Measurements from ENCODE around the gene ITPR2.
"Not testable (repeated sequence)": the region's sequence is repeated elsewhere in the genome, so short reads cannot be mapped to it uniquely, and the experiment has no call there.

The ITPR2 gene

DNA sequence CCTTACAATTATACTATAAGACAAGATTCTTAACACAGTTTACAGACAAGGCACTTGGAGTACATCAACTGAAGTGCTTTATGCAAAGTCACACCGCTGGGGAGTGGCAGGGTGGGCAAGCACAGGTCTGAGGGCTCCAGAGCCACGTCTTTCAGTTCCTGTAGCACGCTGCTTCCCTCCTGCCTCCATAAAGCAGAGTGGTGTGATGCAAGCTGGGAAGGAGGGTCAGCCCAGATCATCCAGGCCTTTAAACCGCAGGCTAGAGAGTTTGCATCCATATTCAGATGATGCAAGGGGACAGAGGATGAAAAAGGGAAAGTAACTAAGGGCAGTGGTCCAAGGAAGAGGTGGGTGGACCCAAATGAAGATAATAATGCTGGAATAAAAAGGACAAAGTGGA, 132.6 kb downstream of the ITPR2 start:
- DNase-seq (ENCODE audit: low read depth): no peak

DNA sequence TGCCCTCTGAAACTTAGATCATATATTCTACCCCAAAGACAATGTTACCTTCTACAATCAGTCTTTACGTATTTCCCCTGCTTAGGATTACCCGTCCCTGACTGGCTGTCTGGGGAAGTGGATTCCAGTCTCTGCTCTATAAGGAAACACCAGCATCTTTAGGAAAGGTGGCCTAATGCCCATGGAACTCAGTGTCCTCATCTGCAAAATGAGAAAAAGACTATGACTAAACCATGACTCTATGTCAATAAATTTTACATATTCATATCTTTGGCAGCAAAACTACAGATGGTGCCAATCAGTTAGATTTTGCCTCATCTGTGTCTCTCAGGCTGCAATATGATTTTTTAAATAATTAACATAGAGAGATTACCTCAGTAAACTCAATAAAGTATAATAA, 133.8 kb downstream of the ITPR2 start:
- peak; percentile 74 for DNase-seq (ENCODE audit: low read depth)

DNA sequence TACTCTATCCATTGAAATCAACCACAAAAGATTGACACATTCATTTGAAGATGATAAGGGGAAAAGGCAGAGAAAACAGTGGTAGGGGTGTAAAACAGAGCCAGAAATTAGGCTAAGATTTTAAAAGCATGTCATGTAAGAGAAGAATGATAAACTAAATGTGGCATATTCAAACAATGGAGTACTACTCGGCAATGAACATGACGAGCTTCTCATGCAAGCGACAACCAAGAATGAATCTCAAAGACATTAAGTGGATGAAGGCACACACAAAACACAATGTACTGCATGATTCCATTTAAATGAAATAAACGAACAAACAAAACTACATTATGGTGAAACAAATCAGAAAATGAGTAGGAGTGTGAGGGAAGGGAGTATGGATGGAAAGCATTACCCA, 134.8 kb downstream of the ITPR2 start:
- no peak for DNase-seq (ENCODE audit: low read depth)

DNA sequence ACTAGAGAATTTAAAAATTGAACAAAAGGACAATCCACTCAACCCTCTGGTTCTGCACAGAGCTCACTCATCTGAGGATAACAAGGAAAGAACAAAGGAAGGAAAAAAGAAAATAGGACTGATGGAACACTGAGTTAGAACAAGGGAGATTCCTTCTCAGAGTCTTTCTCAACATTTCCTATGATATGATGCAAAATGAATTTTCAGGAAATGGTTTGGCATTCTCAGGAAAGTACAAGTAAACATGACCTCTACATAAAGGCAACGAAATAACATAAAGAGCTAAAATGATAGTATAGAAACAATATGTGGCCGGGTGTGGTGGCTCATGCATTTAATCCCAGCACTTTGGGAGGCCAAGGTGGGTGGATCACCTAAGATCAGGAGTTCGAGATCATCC, 135.8 kb downstream of the ITPR2 start:
- DNase-seq (ENCODE audit: low read depth): no peak

DNA sequence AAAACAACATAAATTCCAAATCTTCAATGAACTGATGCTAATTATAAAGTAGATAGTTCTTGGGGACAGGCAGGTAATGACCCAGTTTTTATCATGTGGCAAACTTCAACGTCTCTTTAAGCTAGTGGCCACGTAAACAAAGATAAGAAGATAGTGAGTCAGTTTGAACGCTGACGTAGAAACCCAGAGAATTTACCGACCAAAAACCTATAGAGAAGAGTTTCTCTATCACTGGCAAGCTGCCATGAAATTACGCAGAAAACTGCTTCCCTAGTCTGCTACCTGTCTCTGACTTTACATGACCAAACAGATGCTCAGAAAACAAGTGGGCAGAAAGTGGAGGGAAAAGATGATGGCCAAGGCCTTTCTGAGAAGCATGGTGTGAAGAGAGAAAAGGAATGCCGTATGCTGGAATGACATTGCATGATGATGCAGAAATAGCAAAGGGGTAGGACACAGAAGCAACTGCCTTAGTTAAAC, 136.3 kb downstream of the ITPR2 start:
- DNase-seq (ENCODE audit: low read depth): no peak

DNA sequence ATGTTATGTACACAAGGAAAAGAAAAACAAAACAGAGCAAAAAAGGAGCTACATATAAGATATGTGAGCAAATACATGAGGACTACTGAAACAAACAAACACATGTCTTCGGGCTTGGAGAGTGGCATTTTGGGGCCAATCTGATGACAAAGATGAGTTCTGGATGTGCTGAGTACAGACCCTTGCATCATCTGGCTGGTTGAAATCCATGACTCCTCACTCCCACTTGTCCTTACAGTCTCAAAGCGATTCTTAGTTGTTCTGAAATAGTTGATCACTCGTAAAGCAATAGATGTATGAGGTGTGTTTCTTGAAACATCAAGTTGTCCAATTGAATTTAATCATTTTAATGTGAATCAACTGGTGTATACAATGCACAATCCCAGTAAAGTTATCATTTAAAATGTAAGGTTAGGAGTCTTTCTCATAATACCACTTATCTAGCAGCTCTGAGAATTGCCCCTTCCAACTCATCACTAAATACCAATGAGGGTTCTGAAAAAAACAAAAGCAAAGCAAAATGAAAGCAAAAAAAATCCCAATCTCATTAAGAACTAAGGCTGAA, 136.9 kb downstream of the ITPR2 start:
- no peak for DNase-seq (ENCODE audit: low read depth)

DNA sequence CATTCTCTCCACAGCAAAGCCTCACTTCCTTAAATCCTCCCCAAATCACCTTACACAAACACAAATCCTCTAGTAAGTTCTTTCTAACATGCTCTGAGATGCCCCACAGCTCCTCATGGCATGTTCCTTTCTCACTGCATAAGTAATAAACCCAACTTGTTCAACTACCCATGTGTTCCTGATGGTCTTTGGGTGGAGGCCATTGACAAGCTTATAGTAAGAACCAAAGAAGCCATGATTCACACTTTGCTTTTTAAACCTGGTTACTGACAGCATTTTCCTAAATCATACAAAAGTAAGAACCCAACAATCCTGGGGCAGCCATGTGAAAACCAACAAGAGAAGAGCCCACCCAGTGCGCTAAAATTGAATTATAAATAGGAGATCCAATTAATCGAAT, 138.6 kb downstream of the ITPR2 start:
- DNase-seq (ENCODE audit: low read depth): no peak

DNA sequence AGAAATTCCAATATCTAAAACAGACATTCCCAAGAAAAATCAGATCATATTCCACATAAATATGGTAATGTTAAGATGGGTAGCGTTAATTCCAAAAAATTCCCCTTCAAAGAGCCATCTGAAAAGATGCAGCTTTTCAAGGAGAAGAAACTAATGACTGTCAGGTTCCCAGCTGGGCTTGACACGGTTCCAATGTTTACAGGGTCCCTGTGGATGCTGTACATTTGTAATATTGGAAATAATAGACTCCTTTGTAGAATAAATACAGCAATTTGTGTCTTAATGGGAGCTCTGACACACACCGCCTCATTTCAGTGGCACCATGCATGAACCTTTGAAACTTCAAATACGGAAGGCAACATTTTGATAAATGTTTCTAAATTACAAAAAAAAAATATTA, 140.6 kb downstream of the ITPR2 start:
- DNase-seq (ENCODE audit: low read depth): no peak

DNA sequence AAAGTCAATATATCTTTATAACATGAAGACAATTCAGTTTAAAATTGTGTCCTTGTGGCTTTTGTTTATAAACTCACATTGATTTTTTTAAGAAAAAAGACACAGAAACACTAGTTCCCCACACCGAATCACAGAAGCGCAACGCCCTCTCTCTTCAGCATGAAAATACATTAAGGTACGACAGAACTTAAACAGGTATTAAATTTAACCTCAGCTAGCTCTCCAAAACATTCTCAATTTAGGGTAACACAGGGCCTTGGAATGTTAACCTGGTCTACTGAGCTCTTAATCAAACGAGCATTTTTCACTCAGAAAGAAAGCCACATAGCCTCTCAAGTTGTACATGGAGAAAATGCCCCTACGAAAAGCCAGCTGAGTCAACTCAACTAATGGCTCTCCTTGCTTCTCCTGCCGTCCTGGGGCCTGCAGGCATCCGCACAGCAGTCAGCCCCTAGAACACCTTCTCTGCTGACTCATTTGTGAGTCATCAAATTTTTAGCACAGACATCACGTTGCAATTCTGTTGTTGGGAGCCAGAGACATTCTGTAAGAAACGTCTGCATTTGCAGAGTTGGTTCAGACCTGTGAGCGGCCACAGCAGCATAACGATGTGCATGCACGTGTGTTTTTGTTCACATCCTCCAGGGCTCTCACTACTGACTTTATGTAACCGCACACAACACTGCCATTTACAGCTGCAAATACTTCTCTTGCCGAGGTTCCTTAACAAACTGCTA, 141.6 kb downstream of the ITPR2 start:
- DNase-seq (ENCODE audit: low read depth): peak; percentile 90

DNA sequence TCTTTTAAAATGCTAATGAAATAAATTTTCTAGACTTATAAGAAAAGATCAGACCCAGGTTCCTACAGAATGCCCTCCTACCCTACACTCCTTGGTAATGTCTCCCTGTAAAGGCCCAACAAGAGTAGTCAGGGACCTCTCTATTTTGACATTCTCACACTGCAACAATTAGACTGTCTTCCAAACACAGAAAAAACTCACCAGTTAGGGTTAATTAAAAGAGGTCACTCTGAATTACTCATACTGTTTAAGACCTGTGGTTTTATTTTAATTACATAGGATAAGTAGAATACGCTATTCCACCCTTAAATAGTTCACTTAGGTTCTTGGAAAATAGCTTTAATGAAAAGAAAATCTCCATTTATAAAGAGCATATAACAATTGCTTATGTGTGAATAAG, 142.4 kb downstream of the ITPR2 start:
- no peak for DNase-seq (ENCODE audit: low read depth)

DNA sequence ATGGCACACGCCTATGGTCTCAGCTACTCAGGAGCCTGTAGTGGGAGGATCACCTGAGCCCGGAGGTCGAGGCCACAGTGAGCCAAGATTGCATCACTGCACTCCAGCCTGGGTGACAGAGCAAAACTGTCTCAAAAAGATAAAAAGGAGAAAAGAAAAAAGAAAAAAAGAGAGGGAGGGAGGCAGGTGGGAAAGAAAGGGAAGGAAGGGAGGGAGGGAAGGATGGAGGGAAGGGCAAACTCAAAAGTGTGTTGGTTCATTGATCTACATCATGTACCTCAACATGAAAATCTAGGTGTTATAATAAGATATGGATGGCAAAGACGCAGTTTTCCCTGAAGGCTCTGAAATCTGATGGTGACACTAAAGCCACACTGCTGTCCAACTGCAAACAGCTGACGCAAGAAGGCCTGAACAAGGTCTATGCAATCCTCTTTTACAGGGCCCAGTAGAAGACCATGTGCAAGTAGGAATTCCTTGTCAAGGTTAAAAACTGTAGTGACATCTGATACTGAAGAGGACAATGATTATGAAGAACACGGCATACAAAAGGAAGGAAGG, 143.6 kb downstream of the ITPR2 start:
- no peak for DNase-seq (ENCODE audit: low read depth)

DNA sequence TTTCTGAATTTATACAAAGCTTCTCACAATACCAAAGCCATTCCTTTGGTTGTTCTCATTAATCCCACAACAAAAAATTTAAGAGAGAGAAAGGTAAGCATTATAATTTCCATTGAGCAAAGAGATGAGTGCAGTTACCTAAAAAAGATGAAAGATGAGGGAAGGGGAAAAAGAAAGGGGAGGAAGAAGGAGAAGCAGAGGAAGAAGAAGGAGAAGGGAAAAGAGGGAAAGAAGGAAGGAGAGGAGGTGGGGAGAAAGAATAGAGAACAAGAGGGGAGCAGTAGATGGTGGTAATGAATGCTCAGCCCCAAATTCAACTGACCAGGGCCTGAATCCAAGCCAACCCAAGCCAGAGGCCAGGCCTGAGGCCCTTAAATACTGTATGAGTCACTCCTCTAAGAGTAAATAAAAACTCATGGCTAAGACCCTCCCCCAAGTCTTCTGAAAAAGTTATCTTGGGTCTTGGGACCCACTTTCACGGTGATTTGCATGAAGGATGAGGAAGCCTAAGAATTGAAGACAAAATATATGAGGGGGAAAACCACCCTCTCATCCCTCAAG, 144.6 kb downstream of the ITPR2 start:
- no peak for DNase-seq (ENCODE audit: low read depth)

DNA sequence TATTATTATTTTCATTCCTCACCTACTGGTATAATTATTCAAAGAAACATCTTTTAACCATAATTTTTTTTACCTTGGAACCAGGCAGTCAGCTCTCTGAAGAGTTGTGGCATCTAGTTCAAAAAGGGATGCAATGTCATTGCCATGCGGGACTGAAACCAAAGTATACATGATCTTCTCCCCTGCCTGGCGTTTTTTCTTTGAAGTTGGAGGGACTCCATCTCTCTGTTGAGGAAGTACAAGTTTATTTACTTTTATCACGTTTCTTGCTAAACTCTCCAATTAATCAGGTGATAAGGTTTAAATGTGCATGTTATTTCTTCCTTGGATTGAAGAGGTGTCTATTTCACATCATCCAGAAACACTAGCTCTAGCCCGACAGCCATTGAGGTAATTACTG, 146.6 kb downstream of the ITPR2 start:
- no peak for DNase-seq (ENCODE audit: low read depth)

DNA sequence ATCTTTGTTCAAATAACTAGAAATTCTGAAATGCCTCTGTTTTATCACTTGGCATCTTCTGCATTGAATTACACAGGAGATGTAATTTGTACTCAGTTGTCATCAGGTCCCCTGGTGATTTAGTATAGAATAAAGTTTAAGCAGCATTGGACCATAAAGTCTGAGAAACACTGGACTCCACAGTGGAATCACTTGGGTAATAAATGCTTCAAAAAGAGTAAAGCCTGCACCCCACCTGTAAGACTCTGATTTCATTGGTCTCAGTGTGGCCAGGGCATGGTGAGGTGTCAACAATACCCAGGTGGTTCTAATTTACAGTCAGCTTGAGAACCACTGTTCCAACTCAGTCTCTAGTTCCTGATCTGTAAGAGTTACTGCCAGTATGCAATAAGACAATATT, 148.9 kb downstream of the ITPR2 start:
- no peak for DNase-seq (ENCODE audit: low read depth)

DNA sequence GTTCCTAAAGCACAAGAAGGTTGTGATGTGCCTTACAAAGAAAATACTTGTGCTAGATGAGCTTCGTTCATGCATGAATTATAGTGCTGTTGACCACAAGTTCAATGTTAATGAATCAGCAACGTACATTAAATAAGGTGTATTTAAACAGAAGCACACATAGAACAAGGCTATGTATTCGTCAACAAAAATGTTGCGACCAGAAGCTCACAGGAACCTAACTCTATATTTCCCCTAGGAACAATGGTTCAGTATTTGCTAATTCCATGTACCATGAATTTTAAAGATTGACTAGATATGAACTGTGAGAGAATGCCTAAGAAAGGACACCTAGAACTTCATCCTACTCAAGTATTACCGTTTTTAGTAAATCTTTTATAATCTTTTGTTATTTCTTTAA, 149.6 kb downstream of the ITPR2 start:
- no peak for DNase-seq (ENCODE audit: low read depth)

DNA sequence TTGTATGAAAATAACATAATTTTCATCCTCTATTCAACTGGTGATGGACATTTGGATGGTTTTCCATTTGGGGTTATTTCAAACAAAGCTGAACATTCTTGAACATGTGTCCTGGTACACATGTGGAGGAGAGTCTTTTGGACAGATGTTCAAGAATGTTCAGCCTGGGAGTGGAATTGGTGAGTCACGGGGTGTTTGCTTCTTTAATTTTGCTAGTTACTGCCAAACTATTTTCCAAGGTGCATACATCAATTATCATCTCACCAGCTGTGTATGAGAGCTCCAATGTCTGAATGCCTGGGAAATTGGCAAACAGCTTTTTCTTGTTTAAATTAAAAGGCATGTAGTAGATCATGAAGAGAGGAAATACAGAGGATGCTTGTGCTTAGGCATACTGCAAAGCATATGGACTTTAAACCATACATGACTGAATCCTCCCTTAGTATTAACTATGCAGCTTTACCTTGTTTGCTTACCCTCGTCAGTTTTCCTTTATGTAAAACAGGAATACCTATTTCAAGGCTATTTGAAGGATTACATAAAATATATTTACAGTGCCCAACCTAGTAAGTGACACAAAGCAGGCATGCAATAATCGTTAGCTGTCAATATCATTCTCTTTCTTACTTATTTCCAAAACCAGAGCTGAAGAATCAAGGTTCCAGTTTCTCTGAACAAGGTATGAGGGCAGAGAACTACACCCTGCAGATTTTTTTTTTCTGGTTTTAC, 152.1 kb downstream of the ITPR2 start:
- DNase-seq (ENCODE audit: low read depth): no peak

DNA sequence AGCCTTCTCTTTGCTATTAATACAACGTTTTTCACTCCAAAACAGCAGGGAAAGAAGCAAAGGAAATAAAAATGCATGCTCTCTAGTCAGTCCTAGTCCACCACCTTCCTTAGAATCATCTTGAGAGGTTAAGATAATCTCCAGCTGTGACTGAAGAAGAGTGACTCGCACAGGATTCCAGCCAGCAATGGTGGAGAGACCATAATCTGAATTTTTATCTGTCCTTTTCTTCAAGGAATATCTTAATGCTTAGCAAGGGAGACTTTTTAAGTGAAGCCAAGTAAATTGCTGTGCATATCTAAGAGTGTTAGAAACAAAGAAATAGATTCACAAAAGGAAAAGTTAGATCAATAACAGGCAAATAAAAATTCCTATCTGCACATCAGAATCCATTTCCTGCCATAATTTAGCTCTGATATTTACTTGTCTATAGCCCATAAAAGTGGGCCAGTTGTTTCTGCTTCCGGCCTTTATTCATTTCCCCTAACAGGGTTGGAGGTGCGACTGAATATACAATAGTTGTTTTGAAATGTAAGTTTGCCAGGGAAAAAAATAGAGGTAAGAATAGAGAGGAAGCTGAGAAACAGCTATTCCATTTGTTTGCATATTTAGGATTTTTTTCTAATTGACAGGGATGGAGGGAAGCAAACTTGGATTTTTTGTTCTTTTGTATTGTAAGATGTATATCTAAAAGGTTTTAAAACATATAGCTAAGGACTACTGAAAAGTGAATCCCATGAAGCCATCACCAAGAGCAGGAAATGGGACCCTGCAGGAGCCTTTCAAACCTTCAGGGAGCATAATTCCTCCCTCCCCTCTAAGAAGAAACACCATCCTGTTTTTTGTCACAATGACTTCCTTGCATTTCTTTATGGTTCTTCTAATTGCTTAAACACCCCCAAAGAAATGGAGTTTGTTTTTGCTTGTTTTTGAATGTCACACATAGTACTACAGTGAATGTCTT, 154.0 kb downstream of the ITPR2 start:
- no peak for DNase-seq (ENCODE audit: low read depth)

DNA sequence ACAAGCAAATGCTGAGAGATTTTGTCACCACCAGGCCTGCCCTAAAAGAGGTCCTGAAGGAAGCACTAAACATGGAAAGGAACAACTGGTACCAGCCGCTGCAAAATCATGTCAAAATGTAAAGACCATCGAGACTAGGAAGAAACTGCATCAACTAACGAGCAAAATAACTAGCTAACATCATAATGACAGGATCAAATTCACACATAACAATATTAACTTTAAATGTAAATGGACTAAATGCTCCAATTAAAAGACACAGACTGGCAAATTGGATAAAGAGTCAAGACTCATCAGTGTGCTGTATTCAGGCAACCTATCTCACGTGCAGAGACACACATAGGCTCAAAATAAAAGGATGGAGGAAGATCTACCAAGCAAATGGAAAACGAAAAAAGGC, 161.5 kb downstream of the ITPR2 start:
- not testable (repeated sequence) for DNase-seq (ENCODE audit: low read depth)

DNA sequence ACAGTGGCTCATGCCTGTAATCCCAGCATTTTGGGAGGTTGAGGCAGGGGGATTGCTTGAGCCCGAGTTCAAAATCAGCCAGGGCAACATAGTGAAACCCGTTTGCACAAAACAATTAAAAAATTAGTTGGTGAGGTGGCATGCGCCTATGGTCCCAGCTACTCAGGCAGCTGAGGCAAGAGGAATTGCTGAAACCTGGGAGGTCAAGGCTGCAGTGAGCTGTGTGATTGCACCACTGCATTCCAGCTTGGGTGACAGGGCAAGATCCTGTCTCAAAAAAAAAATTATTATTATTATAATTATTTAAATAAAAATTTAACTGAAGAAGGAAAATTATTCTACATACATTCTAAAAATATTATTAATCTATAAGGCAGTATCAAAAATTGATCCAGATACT, 164.1 kb downstream of the ITPR2 start:
- DNase-seq (ENCODE audit: low read depth): no peak

DNA sequence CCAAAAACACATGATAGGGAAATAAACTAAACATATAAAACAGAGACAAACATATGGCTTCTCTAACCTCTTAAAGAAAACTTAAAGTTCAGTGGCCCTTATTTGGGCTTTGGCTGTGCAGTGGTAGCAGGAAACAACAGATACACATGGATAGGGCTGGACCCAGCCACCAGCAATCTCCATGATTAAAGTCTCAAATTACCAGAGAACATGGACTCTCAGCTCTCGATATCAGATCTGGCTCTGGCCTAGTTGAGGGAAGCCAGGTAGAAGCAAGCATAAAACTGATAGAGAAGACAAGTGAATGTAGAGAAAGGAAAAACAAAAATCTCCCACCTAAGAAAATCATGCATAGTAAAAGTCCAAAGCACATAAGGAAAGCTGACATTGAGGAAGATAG, 164.8 kb downstream of the ITPR2 start:
- no peak for DNase-seq (ENCODE audit: low read depth)

DNA sequence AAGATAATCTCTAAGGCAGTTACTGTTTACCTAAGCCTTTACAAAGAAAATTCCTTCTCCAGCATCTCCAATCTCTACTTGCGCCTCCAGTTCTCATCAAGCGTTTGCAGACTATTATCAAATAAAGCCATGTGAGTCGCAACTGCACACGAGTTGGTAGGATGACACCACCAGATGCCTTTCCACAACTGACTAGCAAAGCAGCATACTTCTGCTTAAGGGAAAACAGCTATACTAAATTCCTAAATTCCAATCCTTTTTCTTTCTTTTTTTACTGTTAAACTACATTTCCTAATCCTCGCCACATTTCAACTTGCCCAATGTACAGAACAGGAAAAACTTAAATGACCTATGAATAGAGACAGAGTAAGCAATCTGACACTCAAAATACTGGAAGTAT, 166.7 kb downstream of the ITPR2 start:
- DNase-seq (ENCODE audit: low read depth): no peak

DNA sequence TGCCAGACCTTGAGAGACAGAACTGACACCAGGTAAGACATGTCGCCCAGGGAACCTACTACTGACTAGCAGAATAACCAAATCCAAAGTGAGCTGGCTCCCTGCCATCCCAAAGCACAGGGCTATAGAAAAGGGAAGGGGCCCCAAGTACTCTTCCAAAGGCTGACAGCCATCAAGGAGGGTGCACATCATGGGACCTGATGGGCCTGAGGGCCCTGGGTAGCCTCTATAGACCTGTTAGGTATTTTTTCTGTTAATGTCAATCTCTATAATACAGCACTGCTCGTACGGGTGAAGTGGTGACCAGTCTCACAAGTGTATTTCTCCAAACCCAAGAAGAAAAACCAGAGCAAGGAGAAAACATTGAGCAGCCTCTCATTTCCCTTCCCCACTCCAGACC, 171.6 kb downstream of the ITPR2 start:
- no peak for DNase-seq (ENCODE audit: low read depth)

All from HS-5 (cell line).